ENCODE data around the gene ZDHHC24. TPM values are rescaled to one million over a fixed set of nuclear protein-coding genes. Genes with fewer than 3 reads are reported as not detected.
A peak's percentile ranks its signal among the peaks of the same experiment; 100 is the strongest.

The ZDHHC24 gene, protein sequence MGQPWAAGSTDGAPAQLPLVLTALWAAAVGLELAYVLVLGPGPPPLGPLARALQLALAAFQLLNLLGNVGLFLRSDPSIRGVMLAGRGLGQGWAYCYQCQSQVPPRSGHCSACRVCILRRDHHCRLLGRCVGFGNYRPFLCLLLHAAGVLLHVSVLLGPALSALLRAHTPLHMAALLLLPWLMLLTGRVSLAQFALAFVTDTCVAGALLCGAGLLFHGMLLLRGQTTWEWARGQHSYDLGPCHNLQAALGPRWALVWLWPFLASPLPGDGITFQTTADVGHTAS
- total RNA-seq (2013; cell fraction: nucleolus; rRNA removed) = 12.4 and 15.1 TPM in 2 replicates
- total RNA-seq (2014; rRNA removed) (10.7 and 13.2 TPM in 2 replicates), total RNA-seq (2014; rRNA removed; fragmentation: Illumina TruSeq; extraction: Trizol) (2.6 and 2.9 TPM in 2 replicates), total RNA-seq (2021) (13.5 and 17.5 TPM in 2 replicates), polyA plus RNA-seq (2011; rRNA removed) (3.4 and 4.8 TPM in 2 replicates), polyA plus RNA-seq (2014; fragmentation: Illumina TruSeq; extraction: Trizol) (2.0 and 2.3 TPM in 2 replicates), polyA plus RNA-seq (2014; fragmentation: Nextera tagmentation; extraction: Ambion mirVana) (under 1 TPM; 0.86 to 0.89 TPM), polyA plus RNA-seq (2014; rRNA removed) (8.8 and 12.8 TPM in 2 replicates), polyA plus RNA-seq (2016; fragmentation: Nextera tagmentation; extraction: Ambion mirVana) (10 to 100 TPM; 12.6 to 14.2 TPM), polyA minus RNA-seq (2011; rRNA and poly(A)+ RNA removed) (2.9 and 4.7 TPM in 2 replicates), Bru-seq, nascent RNA (percentile 53 among the genes with signal in this experiment), BruChase-seq, experiment 1, labeled RNA remaining after a 6-hour chase (percentile 54 among the genes with signal in this experiment), BruChase-seq, experiment 2, labeled RNA remaining after a 2-hour chase (percentile 48 among the genes with signal in this experiment)
- 2.2 TPM for polyA plus RNA-seq (2011; ENCODE audit: low read depth)
- 6.3 and 8.0 TPM in 2 replicates for polyA plus RNA-seq (2011; cell fraction: cytosol; rRNA removed)
- polyA plus RNA-seq (2011; cell fraction: nucleus; rRNA removed) = 6.2 and 7.4 TPM in 2 replicates
- polyA plus RNA-seq (2012) = 6.9 and 8.6 TPM in 2 replicates
- 2.9 and 8.6 TPM in 2 replicates for polyA minus RNA-seq (2011; cell fraction: cytosol; rRNA and poly(A)+ RNA removed)
- 1.6 and 2.3 TPM in 2 replicates for polyA minus RNA-seq (2011; cell fraction: nucleus; rRNA and poly(A)+ RNA removed)
- long read RNA-seq, experiment 1, full-length matches to known transcripts = 12 of 13 reads
- long read RNA-seq, experiment 1, partial matches to known transcripts = 0 of 13 reads
- long read RNA-seq, experiment 1, other reads (novel, unspliced or antisense) = 1 of 13 reads
- long read RNA-seq, experiment 2, full-length matches to known transcripts = 8 of 8 reads
- long read RNA-seq, experiment 2, partial matches to known transcripts = 0 of 8 reads
- long read RNA-seq, experiment 2, other reads (novel, unspliced or antisense) = 0 of 8 reads

DNA sequence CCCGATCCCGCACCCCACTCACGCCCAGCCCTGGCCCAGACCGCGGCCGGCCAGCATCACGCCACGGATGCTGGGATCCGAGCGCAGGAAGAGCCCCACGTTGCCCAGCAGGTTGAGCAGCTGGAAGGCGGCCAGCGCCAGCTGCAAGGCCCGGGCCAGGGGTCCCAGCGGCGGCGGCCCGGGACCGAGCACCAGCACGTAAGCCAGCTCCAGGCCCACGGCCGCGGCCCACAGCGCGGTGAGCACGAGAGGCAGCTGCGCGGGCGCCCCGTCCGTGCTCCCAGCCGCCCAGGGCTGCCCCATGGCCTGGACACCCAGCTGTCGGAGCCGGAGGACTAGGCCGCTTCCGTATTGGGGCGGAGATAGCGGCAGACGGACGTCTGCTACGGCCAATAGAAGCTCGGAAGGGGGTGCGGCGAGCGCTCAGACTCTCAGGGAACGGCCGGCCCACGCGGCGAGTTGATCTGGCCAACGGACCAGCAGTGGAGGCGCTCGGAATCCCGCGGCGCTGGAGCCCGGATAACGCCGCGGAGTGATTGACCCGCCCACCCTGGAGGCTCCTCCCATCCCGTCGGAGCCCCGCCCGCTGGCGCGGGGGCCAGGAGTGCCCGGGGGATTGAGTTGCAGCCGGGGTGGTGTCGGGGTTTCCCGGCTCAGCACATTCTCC is at the start of gene ZDHHC24:
TSS of gene ZDHHC24 (minus strand) at position 348 of the 667 bp plus-strand sequence. CDS start at position 303, 45 bp downstream.
- intact Hi-C loops (cut with micrococcal nuclease; ENCODE audit: unreplicated experiment) = loop anchor here (1.0 kb wide), 1 partner anchor 132 kb away; no protein-coding TSS in a partner anchor
- FAIRE-seq = peak; percentile 86
- peak; percentile 39; the same call in 1 of the 2 replicates for TF ChIP-seq SIN3A (IDR thresholded peaks at IDR 0.05; ENCODE audit: low read depth, low read length)
- TF ChIP-seq SMAD5 (IDR thresholded peaks at IDR 0.05; ENCODE audit: low read depth) = no peak
- TF ChIP-seq BACH1 (IDR thresholded peaks at IDR 0.05; ENCODE audit: borderline replicate concordance) = 0 out of 2 replicates have a peak, but pooled peaks have one; percentile 49
- peak; percentile 74; the same call in 1 of the 2 replicates for TF ChIP-seq MXI1 (IDR thresholded peaks at IDR 0.05; ENCODE audit: low read depth, low read length)
- TF ChIP-seq, protein P1, sequence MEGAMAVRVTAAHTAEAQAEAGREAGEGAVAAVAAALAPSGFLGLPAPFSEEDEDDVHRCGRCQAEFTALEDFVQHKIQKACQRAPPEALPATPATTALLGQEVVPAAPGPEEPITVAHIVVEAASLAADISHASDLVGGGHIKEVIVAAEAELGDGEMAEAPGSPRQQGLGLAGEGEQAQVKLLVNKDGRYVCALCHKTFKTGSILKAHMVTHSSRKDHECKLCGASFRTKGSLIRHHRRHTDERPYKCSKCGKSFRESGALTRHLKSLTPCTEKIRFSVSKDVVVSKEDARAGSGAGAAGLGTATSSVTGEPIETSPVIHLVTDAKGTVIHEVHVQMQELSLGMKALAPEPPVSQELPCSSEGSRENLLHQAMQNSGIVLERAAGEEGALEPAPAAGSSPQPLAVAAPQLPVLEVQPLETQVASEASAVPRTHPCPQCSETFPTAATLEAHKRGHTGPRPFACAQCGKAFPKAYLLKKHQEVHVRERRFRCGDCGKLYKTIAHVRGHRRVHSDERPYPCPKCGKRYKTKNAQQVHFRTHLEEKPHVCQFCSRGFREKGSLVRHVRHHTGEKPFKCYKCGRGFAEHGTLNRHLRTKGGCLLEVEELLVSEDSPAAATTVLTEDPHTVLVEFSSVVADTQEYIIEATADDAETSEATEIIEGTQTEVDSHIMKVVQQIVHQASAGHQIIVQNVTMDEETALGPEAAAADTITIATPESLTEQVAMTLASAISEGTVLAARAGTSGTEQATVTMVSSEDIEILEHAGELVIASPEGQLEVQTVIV (IDR thresholded peaks at IDR 0.05; ENCODE audit: borderline replicate concordance, partially characterized antibody) = peak; percentile 89
- TF ChIP-seq BMI1 (IDR thresholded peaks at IDR 0.05; ENCODE audit: borderline replicate concordance) = no peak
- no peak; the same call in 1 of the 2 replicates for TF ChIP-seq TAF1 (IDR thresholded peaks at IDR 0.05; ENCODE audit: borderline replicate concordance, low read depth, low read length)
- TF ChIP-seq ZNF622 (IDR thresholded peaks at IDR 0.05) = no peak
- TF ChIP-seq NFXL1 (IDR thresholded peaks at IDR 0.05; ENCODE audit: borderline replicate concordance) = 0 out of 2 replicates have a peak, but pooled peaks have one; percentile 76
- TF ChIP-seq TCF3 (IDR thresholded peaks at IDR 0.05; ENCODE audit: borderline replicate concordance, insufficient read depth, low read depth, low read length) = peak; percentile 66; the same call in 1 of the 2 replicates
- TF ChIP-seq POU2F2 (IDR thresholded peaks at IDR 0.05; ENCODE audit: borderline replicate concordance, low read depth, low read length) = no peak
- TF ChIP-seq, protein P2, sequence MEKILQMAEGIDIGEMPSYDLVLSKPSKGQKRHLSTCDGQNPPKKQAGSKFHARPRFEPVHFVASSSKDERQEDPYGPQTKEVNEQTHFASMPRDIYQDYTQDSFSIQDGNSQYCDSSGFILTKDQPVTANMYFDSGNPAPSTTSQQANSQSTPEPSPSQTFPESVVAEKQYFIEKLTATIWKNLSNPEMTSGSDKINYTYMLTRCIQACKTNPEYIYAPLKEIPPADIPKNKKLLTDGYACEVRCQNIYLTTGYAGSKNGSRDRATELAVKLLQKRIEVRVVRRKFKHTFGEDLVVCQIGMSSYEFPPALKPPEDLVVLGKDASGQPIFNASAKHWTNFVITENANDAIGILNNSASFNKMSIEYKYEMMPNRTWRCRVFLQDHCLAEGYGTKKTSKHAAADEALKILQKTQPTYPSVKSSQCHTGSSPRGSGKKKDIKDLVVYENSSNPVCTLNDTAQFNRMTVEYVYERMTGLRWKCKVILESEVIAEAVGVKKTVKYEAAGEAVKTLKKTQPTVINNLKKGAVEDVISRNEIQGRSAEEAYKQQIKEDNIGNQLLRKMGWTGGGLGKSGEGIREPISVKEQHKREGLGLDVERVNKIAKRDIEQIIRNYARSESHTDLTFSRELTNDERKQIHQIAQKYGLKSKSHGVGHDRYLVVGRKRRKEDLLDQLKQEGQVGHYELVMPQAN (conservative IDR thresholded peaks at IDR 0.05) = peak; percentile 96

More for the DNA sequence above, at the start of gene ZDHHC24:
- Histone ChIP-seq H2AFZ (ENCODE audit: control insufficient read depth, low read depth, low read length) (peak within 1 kb of the TSS; percentile 89), H3K4me3 (peak within 1 kb of the TSS; percentile 86), H3K27ac (ENCODE audit: control insufficient read depth, insufficient read depth) (peak within 1 kb of the TSS; percentile 72), H3K79me2 (ENCODE audit: control insufficient read depth, insufficient read depth, low read length) (peaks cover 2% of the 10 kb centered on the region), H3K9ac (ENCODE audit: control insufficient read depth, insufficient read depth, low read length) (peak within 1 kb of the TSS; percentile 79), H3K4me2 (ENCODE audit: control insufficient read depth, insufficient read depth) (peak within 1 kb of the TSS; percentile 97), H3K36me3 (ENCODE audit: control insufficient read depth in 2 of 2, insufficient read depth in 2 of 2, low read length in 1 of 2) (peaks cover 0 to 3% of the 10 kb centered on the region in 2 experiments; a peak in 1 of 4 replicates), H4K20me1 (ENCODE audit: control insufficient read depth, insufficient read depth) (no peaks in the 10 kb centered on the region), H3K9me3 (replicated peaks; ENCODE audit: control insufficient read depth, insufficient read depth, low read length) (no peaks in the 10 kb centered on the region), H3K4me1 (ENCODE audit: control insufficient read depth, insufficient read depth, low read length) (peaks cover 10% of the 10 kb centered on the region), H3K27me3 (replicated peaks in 1 of 2; ENCODE audit: control insufficient read depth in 2 of 2, insufficient read depth in 2 of 2, low read length in 1 of 2) (no peaks in the 10 kb centered on the region)
- SMC1A ChIA-PET (ENCODE audit: uncharacterized antibody, unreplicated experiment) = interaction anchor here (1.1 to 5.6 kb wide), 8 partner anchors 8 to 132 kb away, joined by 3 to 37 read pairs (median 3); partner anchors contain the start of genes RBM4 and RBM4B
- POLR2A ChIA-PET = interaction anchor here (0.9 to 4.0 kb wide), 11 partner anchors 13 to 132 kb away, joined by 3 to 26 read pairs (median 5); partner anchors contain the start of genes CCDC87, CCS, DPP3 and PELI3
- CTCF ChIA-PET = interaction anchor here (0.6 to 4.3 kb wide), 9 partner anchors 16 to 994 kb away, joined by 3 to 32 read pairs (median 3); partner anchors contain the start of genes CCDC87, CCS, DPP3 and RBM14
- under 1% methylated on average over 68 of the region's 71 CpGs for WGBS (ENCODE audit: insufficient coverage, insufficient replicate concordance, low lambda C conversion rate, missing lambda C conversion rate)
- RAD21 ChIA-PET (ENCODE audit: unreplicated experiment) = interaction anchor here (0.6 to 2.9 kb wide), 8 partner anchors 32 to 1914 kb away, joined by 3 to 37 read pairs (median 4); partner anchors contain the start of genes MRPL11, PELI3, RBM4 and RBM4B
- BruUV-seq (replicated peaks) = no TSS peak
- peak; percentile 91 for ATAC-seq
- in situ Hi-C loops (cut with MboI) = no loop called here
- peak; percentile 81 for DNase-seq (ENCODE audit: low read depth, low spot score)

All from GM12878 (cell line).